ENCODE data around the gene ENTPD1. TPM values are rescaled to one million over a fixed set of nuclear protein-coding genes. Genes with fewer than 3 reads are reported as not detected.
"Not testable (repeated sequence)": the region's sequence is repeated elsewhere in the genome, so short reads cannot be mapped to it uniquely, and the experiment has no call there.

The ENTPD1 gene
- total and polyA plus RNA-seq, 2 donors (not counting 1 experiment from before 2014, with no cell fraction given), result 0.47 to 3.3 TPM

DNA sequence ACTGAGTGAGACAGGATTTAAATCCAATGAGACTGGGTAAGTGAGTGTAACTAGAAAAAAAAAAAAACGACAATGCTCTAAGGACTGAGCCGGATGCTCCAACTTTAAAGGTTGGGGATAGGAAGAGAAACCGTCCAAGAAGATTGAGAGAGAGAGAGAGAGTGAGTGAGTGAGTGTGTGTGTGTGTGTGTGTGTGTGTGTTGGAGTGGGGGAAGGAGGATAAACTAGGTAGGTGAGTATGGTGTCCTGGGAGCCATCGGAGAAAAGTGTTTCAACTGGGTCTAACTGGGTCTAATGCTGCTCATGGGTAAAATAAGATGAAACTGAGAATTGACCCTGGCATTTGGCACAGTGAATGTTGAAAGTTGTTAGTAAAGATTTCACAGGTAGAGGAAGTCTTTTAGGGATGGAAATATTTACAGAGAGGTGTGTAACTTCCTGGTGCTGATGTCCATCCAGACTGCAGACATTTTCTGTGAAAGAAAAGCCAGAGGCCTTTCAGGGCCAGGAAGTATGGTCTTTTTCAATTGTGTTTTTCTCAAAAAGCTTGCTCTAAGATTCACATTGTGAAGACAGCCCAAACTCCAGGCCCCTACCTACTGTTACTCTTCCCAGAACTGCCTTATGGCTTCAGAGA is 14.2 kb downstream of the ENTPD1 start:
- Histone ChIP-seq H3K9me3 (ENCODE audit: control insufficient read depth, insufficient read depth, low read depth, low read length) (no peaks in the 10 kb centered on the region), H3K4me3 (replicated peaks in 1 of 4; ENCODE audit: control extremely low read depth in 1 of 4, insufficient read depth in 1 of 4, low read depth in 3 of 4, low read length in 4 of 4) (no peak overlapping the region), H3K27me3 (ENCODE audit: control insufficient read depth, insufficient read depth, low read length) (no peaks in the 10 kb centered on the region), H3K36me3 (ENCODE audit: control insufficient read depth, insufficient read depth, low read length) (no peaks in the 10 kb centered on the region), H4K20me1 (ENCODE audit: control insufficient read depth, extremely low read depth, insufficient read depth, low read length) (no peaks in the 10 kb centered on the region), H2AFZ (ENCODE audit: low read length) (no peak overlapping the region), H3K27ac (ENCODE audit: insufficient read depth, low read length) (no peak overlapping the region), H3K4me1 (ENCODE audit: control insufficient read depth, extremely low read depth, insufficient read depth, low read length) (no peaks in the 10 kb centered on the region), H3K79me2 (ENCODE audit: control insufficient read depth, insufficient read depth, low read length) (no peaks in the 10 kb centered on the region), H3K9ac (ENCODE audit: insufficient read depth, low read length) (no peak overlapping the region), H3K4me2 (ENCODE audit: extremely low read depth, insufficient read depth, low read length) (no peak overlapping the region)
- TF ChIP-seq, protein P1, sequence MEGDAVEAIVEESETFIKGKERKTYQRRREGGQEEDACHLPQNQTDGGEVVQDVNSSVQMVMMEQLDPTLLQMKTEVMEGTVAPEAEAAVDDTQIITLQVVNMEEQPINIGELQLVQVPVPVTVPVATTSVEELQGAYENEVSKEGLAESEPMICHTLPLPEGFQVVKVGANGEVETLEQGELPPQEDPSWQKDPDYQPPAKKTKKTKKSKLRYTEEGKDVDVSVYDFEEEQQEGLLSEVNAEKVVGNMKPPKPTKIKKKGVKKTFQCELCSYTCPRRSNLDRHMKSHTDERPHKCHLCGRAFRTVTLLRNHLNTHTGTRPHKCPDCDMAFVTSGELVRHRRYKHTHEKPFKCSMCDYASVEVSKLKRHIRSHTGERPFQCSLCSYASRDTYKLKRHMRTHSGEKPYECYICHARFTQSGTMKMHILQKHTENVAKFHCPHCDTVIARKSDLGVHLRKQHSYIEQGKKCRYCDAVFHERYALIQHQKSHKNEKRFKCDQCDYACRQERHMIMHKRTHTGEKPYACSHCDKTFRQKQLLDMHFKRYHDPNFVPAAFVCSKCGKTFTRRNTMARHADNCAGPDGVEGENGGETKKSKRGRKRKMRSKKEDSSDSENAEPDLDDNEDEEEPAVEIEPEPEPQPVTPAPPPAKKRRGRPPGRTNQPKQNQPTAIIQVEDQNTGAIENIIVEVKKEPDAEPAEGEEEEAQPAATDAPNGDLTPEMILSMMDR (conservative IDR thresholded peaks at IDR 0.05 in 1 of 2, IDR thresholded peaks at IDR 0.05 in 1 of 2; ENCODE audit: low read depth in 1 of 2, low read length in 2 of 2), result no peak
- no peak for TF ChIP-seq EZH2 (IDR thresholded peaks at IDR 0.05; ENCODE audit: low read length, missing control alignments)
- DNase-seq (ENCODE audit: low read depth in 2 of 2), result no peak

DNA sequence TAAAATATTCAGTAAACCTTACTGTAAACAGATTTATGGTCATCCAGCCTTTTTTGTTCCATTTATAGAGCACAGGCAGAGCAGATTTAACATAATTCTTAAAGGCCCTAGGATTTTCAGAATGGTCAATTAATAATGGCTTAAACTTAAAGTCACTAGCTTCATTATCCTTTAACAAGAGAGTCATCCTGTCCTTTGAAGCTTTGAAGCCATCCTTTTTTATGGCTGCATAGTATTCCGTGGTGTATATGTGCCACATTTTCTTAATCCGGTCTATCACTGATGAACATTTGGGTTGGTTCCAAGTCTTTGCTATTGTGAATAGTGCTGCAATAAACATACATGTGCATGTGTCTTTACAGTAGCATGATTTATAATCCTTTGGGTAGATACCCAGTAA is 17.5 kb downstream of the ENTPD1 start:
- H3K27me3 ChIP-seq (ENCODE audit: control insufficient read depth, insufficient read depth, low read length); H3K79me2 ChIP-seq (ENCODE audit: control insufficient read depth, insufficient read depth, low read length); H3K27ac ChIP-seq (ENCODE audit: insufficient read depth, low read length); H3K4me2 ChIP-seq (ENCODE audit: extremely low read depth, insufficient read depth, low read length); H4K20me1 ChIP-seq (ENCODE audit: control insufficient read depth, extremely low read depth, insufficient read depth, low read length); DNase-seq (ENCODE audit: low read depth in 2 of 2); H3K9me3 ChIP-seq (ENCODE audit: control insufficient read depth, insufficient read depth, low read depth, low read length); H3K4me1 ChIP-seq (ENCODE audit: control insufficient read depth, extremely low read depth, insufficient read depth, low read length); H2AFZ ChIP-seq (ENCODE audit: low read length); H3K9ac ChIP-seq (ENCODE audit: insufficient read depth, low read length); H3K4me3 ChIP-seq (replicated peaks in 1 of 4; ENCODE audit: control extremely low read depth in 1 of 4, insufficient read depth in 1 of 4, low read depth in 3 of 4, low read length in 4 of 4); H3K36me3 ChIP-seq (ENCODE audit: control insufficient read depth, insufficient read depth, low read length): not testable (repeated sequence)

DNA sequence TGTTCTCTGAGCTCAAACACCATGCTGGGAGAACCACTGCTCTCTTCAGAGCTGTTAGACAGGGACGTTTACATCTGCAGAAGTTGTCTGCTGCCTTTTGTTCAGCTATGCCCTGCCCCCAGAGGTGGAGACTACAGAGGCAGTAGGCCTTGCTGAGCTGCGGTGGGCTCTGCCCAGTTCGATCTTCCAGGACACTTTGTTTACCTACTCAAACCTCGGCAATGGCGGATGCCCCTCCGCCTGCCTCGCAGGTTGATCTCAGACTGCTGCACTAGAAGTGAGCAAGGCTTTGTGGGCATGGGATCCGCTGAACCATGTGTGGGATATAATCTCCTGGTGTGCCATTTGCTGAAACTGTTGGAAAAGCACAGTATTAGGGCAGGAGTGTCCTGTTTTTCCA is 21.7 kb downstream of the ENTPD1 start:
- H3K4me1 ChIP-seq (ENCODE audit: control insufficient read depth, extremely low read depth, insufficient read depth, low read length); H3K27ac ChIP-seq (ENCODE audit: insufficient read depth, low read length); H3K79me2 ChIP-seq (ENCODE audit: control insufficient read depth, insufficient read depth, low read length); H4K20me1 ChIP-seq (ENCODE audit: control insufficient read depth, extremely low read depth, insufficient read depth, low read length); H3K36me3 ChIP-seq (ENCODE audit: control insufficient read depth, insufficient read depth, low read length); H3K9me3 ChIP-seq (ENCODE audit: control insufficient read depth, insufficient read depth, low read depth, low read length); H3K4me2 ChIP-seq (ENCODE audit: extremely low read depth, insufficient read depth, low read length); H3K27me3 ChIP-seq (ENCODE audit: control insufficient read depth, insufficient read depth, low read length); DNase-seq (ENCODE audit: low read depth in 2 of 2); H3K9ac ChIP-seq (ENCODE audit: insufficient read depth, low read length); H3K4me3 ChIP-seq (replicated peaks in 1 of 4; ENCODE audit: control extremely low read depth in 1 of 4, insufficient read depth in 1 of 4, low read depth in 3 of 4, low read length in 4 of 4); H2AFZ ChIP-seq (ENCODE audit: low read length): not testable (repeated sequence)

DNA sequence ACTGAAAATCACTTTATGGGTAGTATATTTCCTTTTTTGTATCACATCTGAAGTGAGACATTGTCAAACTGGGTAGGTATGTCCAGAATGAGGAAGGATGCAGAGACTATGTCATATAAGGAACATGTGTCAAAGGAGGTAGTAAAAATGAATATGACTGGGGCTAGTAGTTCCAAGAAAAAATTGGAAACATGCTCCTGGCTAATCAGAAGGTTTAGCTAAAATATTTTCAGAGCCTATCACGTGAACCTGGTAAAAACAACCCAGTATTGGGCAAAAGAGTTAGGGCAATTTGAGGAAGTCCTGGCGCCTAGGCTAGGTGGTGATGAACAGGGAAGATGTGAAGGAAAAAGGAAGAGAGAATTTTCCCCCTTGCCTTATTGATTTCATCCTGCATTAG is 26.4 kb downstream of the ENTPD1 start:
- Histone ChIP-seq H3K9ac (ENCODE audit: insufficient read depth, low read length) (no peak overlapping the region), H3K9me3 (ENCODE audit: control insufficient read depth, insufficient read depth, low read depth, low read length) (no peaks in the 10 kb centered on the region), H4K20me1 (ENCODE audit: control insufficient read depth, extremely low read depth, insufficient read depth, low read length) (no peaks in the 10 kb centered on the region), H3K4me3 (replicated peaks in 1 of 4; ENCODE audit: control extremely low read depth in 1 of 4, insufficient read depth in 1 of 4, low read depth in 3 of 4, low read length in 4 of 4) (no peak overlapping the region), H3K27ac (ENCODE audit: insufficient read depth, low read length) (no peak overlapping the region), H3K27me3 (ENCODE audit: control insufficient read depth, insufficient read depth, low read length) (no peaks in the 10 kb centered on the region), H3K4me2 (ENCODE audit: extremely low read depth, insufficient read depth, low read length) (no peak overlapping the region), H3K79me2 (ENCODE audit: control insufficient read depth, insufficient read depth, low read length) (no peaks in the 10 kb centered on the region), H3K4me1 (ENCODE audit: control insufficient read depth, extremely low read depth, insufficient read depth, low read length) (no peaks in the 10 kb centered on the region), H2AFZ (ENCODE audit: low read length) (no peak overlapping the region), H3K36me3 (ENCODE audit: control insufficient read depth, insufficient read depth, low read length) (no peaks in the 10 kb centered on the region)
- TF ChIP-seq, protein P1 (conservative IDR thresholded peaks at IDR 0.05 in 1 of 2, IDR thresholded peaks at IDR 0.05 in 1 of 2; ENCODE audit: low read depth in 1 of 2, low read length in 2 of 2), result no peak
- TF ChIP-seq EZH2 (IDR thresholded peaks at IDR 0.05; ENCODE audit: low read length, missing control alignments), result no peak
- no peak for DNase-seq (ENCODE audit: low read depth in 2 of 2)

Measured in fibroblast of lung (primary cell).